ENCODE data around the gene LITAF. TPM values are rescaled to one million over a fixed set of nuclear protein-coding genes. Genes with fewer than 3 reads are reported as not detected.
"Not testable (repeated sequence)": the region's sequence is repeated elsewhere in the genome, so short reads cannot be mapped to it uniquely, and the experiment has no call there.

Gene LITAF
- total RNA-seq, 1 experiment from 2014 or later = 130 TPM

DNA sequence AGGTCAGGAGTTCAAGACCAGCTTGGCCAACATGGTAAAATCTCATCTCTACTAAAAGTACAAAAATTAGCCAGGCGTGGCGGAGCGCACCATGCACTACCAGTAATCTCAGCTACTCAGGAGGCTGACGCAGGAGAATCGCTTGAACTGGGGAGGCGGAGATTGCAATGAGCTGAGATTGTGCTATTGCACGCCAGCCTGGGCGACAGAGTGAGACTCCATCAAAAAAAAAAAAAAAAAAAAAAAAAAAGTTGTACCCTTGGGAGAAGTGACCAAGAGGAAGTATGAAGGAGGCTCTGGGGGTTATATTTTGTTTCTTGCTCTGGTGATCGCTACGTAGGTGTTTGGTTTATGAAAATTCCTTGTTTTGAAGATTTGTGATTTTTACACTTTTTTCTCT is 66.3 kb downstream of the LITAF start:
- DNase-seq (ENCODE audit: low read depth, low spot score) = no peak

DNA sequence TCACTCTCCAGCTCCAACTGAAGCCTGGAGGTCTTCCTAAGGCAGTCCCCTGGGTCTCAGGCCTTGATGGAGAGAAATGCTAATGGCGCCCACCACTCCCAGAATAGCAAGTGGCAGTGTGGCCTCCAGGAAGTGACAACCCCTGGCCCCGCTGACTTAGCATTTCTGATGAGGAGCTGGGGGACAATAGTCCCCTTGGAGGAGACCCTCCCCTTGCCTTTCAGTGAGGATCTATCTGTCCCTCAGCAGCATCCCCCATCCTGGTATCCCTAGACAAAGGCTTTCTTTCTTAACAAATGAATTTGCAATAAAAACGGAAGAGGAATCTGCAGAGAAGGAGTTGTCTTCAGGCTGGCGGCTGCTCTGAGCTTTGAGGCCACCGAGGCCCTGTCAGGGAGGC is 68.8 kb downstream of the LITAF start:
- no peak for DNase-seq (ENCODE audit: low read depth, low spot score)
- in situ Hi-C loops (cut with HindIII; ENCODE audit: low pct_unique_long_range_greater_than_20kb, low sequenced_read_pairs) = no loop called here

More for the DNA sequence above, 66.3 kb downstream of the LITAF start:
- in situ Hi-C loops (cut with HindIII; ENCODE audit: low pct_unique_long_range_greater_than_20kb, low sequenced_read_pairs) = no loop called here

DNA sequence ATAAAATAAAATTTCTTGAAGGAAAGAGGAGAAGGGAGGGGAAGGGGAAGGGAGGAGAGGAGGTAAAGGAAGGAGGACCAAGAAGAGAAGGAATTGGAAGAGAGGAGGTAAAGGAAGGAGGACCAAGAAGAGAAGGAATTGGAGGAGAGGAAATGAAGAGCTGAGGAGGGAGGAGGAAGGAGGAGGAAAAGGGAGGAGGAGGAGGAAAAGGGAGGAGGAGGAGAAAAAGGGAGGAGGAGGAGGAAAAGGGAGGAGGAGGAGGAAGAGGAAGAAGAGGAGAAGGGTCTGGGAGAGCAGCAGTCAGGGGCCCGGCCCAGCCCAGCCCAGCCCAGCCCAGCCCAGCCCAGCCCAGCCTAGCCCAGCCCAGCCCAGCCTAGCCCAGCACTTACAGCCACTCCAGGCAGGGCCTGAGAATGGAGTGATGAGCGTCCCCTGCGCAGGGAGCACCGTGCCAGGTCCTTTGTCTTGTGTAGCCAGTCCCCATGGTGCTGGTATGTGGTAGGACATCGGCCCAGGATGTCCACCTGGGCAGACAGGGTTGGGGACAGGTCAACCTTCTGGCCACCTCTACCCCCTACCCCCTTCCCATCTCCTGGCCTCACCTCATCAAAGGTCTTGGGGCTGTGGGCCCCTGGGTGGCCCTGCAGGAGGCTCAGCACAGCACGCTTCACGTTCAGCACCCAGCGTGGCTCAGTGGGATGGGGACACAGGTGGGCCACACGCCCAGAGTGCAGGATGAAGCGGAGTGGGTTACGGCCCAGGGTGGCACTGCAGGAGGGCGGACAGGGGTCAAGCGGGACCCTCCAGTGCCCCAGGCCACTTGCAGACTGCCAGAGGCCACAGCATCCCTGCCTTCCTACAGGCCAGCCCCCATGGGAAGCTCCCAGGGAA is 70.9 kb downstream of the LITAF start:
- DNase-seq (ENCODE audit: low read depth, low spot score) = no peak
- in situ Hi-C loops (cut with HindIII; ENCODE audit: low pct_unique_long_range_greater_than_20kb, low sequenced_read_pairs) = no loop called here

DNA sequence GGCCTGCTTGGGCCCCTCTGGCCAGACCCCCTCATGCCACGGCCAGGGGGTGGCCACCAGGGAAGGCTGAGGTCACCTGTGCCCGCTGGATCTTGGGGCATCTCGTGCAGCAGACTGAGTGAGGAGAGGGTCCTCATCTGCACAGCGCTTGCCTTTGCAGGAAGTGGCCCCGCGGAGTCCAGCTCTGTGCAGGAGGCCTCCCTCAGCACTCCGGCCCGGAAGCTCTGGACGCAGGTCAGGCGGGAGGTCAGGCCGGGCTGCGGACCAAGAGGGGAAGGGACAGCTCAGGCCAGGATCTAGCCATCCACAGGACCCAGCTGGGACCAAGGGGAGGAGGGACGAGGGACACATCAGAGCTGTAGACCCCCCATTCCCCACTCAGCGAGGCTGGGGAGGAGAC is 72.4 kb downstream of the LITAF start:
- in situ Hi-C loops (cut with HindIII; ENCODE audit: low pct_unique_long_range_greater_than_20kb, low sequenced_read_pairs) = no loop called here
- DNase-seq (ENCODE audit: low read depth, low spot score) = no peak

DNA sequence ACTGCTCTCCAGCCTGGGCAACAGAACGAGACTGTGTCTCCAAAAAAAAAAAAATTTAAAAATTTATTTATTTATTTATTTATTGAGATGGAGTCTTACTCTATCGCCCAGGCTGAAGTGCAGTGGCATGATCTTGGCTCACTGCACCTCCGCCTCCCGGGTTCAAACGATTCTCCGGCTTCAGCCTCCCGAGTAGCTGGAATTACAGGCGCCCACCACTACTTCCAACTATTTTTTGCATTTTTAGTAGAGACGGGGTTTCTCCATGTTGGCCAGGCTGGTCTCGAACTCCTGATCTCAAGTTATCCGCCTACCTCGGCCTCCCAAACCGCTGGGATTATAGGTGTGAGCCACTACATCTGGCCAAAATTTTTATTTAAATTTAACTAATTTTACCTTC is 73.4 kb downstream of the LITAF start:
- in situ Hi-C loops (cut with HindIII; ENCODE audit: low pct_unique_long_range_greater_than_20kb, low sequenced_read_pairs); DNase-seq (ENCODE audit: low read depth, low spot score): not testable (repeated sequence)

DNA sequence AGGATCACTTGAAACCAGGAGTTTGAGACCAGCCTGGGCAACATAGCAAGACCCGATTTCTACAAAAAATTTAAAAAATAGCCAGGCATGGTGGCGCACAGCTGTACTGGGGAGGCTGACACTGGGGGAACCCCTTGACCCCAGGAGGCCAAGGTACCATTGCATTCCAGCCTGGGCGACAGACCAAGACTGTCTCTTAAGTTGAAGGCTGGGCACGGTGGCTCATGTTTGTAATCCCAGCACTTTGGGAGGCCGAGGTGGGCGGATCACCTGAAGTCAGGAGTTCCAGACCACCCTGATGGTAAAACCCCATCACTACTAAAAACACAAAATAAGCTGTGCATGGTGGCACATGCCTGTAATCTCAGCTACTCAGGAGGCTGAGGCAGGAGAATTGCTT is 74.9 kb downstream of the LITAF start:
- in situ Hi-C loops (cut with HindIII; ENCODE audit: low pct_unique_long_range_greater_than_20kb, low sequenced_read_pairs) = no loop called here
- no peak for DNase-seq (ENCODE audit: low read depth, low spot score)

DNA sequence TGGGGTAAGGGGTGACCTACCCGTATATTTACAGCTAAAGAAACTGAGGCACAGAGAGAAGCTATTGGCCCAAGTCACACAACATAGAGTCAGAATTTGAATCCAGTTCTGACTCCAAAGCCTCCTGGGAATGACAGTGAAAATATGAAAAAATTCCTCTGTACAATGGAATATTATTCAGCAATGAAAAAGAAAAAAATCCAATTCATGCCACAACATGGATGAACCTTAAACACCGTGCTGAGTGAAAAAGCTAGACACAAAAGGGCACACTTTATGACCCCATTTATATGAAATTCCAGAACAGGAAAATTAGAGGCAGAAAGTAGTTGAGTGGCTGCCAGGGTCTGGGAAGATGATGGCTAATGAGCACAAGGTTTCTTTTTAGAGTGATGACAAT is 75.4 kb downstream of the LITAF start:
- in situ Hi-C loops (cut with HindIII; ENCODE audit: low pct_unique_long_range_greater_than_20kb, low sequenced_read_pairs) = no loop called here

DNA sequence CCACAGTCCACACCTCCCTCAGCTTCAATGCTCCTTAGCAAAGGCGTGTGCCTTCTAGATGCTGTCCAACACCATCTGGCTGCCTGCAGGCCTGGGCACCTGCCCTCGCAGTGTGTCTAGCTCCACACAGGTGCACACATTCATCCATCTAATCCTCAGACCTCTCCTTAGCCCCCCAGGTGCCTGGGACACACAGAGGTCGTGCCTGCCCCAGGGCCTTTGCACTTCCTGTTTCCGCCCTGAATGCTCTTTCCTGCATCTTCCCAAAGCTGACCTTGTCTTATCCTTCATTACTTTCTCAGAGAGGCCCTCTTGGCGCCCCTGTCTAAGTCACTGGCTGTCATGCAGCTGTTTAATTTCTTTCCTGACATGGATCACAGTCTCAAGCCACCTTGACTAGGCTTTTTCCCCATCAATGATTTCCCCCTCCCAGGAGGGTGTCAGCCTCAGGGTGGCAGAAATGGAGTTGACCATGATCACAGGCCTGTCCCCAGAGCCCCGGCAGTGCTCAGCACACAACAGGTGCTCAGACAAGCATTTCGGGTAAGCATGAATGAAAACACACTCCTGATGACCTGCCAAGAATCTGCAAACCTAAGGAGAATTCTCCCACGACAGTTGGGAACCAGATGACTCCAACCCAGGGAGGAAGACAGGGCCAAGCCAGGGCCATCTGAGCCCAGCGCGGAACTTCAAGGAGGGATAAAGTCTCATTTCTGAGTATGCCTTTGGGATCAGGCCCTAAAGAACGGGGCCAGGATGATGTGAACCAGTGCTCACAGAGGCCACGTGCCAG is 76.3 kb downstream of the LITAF start:
- DNase-seq (ENCODE audit: low read depth, low spot score) = no peak
- in situ Hi-C loops (cut with HindIII; ENCODE audit: low pct_unique_long_range_greater_than_20kb, low sequenced_read_pairs) = no loop called here

More for the DNA sequence above, 75.4 kb downstream of the LITAF start:
- DNase-seq (ENCODE audit: low read depth, low spot score) = no peak

DNA sequence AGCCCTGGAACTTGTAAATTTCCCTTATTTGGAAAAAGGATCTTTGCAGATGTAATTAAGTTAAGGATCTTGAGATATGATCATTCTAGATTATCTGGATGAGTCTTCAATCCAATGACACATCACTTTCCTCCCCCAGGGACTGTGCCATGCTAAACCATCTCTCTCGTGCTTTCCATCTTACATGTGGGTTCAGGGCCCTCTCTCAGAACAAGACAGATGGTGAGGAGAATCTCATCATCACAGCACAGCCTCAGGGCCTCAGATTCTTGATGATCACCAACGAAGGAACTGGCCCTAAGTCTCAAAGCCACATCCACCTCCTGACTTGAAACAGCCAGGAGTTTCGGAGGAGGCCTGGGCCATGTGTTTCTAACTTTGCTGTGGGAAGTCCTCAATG is 78.7 kb downstream of the LITAF start:
- DNase-seq (ENCODE audit: low read depth, low spot score) = no peak
- in situ Hi-C loops (cut with HindIII; ENCODE audit: low pct_unique_long_range_greater_than_20kb, low sequenced_read_pairs) = no loop called here

DNA sequence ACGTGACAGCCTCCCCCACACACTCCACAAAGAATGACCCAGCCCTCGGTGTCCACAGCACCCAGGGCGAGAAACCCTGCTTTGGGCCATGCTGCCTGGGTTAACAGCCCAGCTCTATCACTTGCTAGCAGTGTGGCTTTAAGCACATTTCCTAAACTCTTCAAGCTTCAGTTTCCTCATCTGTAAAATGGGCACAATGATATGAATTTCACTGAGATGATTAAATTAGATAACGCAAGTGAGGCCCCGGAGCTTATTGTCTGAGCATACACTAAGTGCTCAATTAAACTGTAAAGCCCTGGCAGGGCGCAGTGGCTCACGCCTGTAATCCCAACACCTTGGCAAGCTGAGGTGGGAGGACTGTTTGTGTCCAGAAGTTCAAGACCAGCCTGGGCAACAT is 79.4 kb downstream of the LITAF start:
- no peak for DNase-seq (ENCODE audit: low read depth, low spot score)
- in situ Hi-C loops (cut with HindIII; ENCODE audit: low pct_unique_long_range_greater_than_20kb, low sequenced_read_pairs) = no loop called here

DNA sequence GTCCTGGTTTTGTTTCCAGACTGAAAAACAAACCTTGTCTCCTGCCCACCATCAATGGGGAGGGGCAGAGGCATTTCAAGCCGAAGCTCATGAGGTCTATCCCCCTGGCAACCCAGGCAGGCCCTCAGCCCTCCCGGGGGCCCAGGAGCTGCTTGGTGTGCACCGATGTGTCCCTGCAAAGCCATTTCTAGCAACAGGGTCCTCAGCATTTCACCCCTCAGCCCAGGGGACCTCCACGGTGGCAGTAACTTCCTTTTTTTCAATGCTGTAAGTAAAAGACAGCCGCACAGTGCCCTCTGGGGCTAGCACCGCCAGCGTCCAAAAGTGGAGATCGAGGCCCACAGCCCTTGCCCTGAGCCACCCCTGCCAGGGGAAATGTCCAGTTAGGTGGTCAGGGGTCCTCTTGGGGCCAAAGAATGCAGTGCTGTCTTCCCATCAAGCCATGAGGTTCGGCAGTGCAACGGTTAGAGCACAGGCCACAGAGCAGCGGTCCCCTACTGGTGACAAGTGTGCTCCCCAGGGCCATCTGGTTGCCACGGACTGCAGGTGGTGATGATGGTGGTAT is 79.9 kb downstream of the LITAF start:
- in situ Hi-C loops (cut with HindIII; ENCODE audit: low pct_unique_long_range_greater_than_20kb, low sequenced_read_pairs) = no loop called here
- DNase-seq (ENCODE audit: low read depth, low spot score) = no peak

DNA sequence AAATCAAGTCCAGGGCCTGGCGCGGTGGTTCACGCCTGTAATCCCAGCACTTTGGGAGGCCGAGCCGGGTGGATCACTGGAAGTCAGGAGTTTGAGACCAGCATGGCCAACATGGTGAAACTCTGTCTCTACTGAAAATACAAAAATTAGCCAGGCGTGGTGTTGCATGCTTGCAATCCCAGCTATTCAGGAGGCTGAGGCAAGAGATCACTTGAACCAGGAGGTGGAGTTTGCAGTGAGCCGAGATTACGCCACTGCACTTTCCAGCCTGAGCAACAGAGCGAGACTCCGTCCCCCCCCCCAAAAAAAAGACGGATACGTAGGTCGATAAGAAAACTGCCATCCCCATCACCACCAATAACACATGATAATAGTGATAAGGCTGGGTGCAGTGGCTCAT is 82.5 kb downstream of the LITAF start:
- in situ Hi-C loops (cut with HindIII; ENCODE audit: low pct_unique_long_range_greater_than_20kb, low sequenced_read_pairs); DNase-seq (ENCODE audit: low read depth, low spot score): not testable (repeated sequence)

DNA sequence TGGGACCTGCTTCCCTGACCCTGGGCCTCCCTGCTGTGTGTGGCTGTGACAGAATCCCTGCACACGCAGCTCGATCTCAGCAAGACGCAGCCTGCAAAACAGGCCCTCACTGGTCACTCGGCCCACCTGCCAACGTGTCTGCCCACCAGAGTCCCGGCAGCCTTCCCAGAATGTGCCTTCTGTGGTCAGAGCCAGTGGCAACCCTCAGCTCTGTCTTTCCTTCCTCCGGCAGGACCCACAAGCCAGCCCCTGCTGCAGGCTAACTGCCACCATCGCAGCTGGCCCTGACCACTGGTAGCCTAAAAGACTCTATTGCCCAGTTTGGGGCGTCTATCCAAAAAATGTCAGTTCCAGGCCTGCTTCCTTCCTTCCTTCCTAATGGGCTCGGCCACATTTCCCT is 83.2 kb downstream of the LITAF start:
- in situ Hi-C loops (cut with HindIII; ENCODE audit: low pct_unique_long_range_greater_than_20kb, low sequenced_read_pairs) = no loop called here
- no peak for DNase-seq (ENCODE audit: low read depth, low spot score)

DNA sequence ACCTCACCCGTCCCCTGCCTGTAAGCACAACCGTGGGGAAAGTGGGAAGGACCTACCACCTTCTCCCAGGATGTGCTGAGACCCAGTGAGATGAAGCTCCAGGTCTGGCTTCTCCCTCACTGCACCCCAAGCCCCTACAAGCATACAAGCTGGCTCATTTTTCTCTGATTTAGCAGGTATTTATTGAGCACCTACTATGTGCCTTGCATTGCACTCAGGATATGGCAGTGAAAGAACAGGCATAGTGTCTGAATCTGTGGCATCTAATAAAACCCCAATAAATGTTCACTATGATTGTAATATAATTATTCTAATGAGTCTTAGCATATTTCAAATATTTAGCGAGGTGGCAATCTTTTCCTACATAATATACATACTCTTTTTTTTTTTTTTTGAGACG is 84.5 kb downstream of the LITAF start:
- in situ Hi-C loops (cut with HindIII; ENCODE audit: low pct_unique_long_range_greater_than_20kb, low sequenced_read_pairs) = no loop called here
- DNase-seq (ENCODE audit: low read depth, low spot score) = no peak

DNA sequence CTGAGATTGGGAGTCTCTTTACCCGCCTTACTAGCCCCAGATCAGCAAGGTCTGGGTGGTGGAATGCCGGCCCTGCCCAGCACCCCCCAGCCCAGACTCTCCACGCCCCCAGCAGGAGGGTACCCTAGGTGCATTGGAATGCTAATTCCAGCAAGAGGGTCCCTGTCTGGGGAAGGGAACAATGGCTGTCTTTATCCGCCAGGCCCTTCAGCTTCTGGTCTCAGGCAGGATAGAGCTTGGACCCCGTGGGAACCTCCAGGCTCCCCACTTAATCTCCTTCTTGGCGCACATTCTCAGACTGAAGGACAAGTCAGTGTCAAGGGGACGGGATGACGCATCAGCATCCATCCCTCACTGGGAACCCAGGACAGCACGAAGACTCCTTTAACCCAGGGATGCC is 85.1 kb downstream of the LITAF start:
- DNase-seq (ENCODE audit: low read depth, low spot score) = no peak
- in situ Hi-C loops (cut with HindIII; ENCODE audit: low pct_unique_long_range_greater_than_20kb, low sequenced_read_pairs) = no loop called here

DNA sequence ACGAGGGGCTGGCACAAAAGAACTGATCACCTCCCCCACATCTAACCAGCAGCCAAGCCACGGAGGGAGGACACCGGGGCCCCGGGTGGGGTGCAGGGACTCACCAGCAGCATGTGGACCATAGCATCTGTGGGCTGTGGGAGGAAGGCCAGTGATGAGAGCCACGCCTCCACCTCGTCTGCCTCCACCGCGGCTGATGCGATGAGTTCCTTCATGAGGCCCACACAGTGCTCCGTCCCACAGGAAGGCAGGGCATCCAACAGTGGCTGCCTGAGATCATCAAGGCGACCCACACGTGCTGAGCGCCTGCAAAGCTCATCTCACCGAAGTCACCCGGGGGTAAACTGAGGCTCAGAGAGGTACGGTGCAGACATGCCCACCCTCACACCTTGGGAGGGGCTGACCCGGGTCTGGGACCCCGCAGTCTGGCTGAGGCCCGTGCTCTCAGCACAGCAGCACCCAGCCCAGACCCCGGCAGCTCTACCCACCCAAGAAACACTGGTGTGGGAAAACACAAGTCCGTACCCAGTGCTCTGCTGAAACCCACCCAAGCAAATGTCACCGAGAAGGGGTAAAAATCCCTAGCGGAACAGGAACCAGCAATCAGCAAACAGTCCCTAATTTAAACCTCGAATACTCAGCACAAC is 85.9 kb downstream of the LITAF start:
- in situ Hi-C loops (cut with HindIII; ENCODE audit: low pct_unique_long_range_greater_than_20kb, low sequenced_read_pairs) = no loop called here

DNA sequence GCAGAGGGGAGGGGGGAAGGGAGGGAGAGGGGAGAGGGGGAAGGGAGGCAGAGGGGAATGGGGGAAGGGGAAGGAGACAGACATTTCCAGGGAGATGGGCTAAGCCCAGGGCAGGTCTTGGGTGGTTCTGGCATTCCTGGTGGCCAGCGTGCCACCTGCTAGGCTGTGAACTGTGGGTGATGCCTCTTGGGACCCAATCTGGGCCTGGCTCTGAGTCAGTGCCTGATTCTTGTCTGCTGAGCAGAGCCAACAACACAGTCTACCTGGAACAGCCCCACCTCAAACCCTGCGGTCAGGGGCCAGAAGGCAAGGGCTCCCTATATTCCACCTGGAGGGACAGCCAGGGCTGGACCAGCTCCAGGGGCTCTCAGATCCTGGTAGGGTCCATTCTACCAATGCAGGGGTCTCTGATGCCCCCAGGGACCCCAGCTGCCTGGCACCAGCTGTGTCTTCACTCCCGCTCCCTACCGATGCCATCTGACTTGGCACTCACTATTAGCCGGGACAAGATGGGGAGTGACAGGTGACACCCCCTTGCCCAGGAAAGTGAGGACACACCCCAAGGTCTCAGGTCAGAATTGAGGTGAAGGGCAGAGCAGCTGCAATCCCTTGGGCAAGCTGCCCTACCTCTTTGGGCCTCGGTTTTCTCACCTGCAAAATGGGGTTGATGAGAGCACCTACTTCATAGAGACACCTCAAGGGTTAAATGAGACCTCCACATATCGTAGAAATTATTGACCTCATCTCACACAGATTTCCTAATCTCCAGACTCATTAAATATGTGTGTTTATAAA is 87.2 kb downstream of the LITAF start:
- DNase-seq (ENCODE audit: low read depth, low spot score) = no peak
- in situ Hi-C loops (cut with HindIII; ENCODE audit: low pct_unique_long_range_greater_than_20kb, low sequenced_read_pairs) = no loop called here

More for the DNA sequence above, 85.9 kb downstream of the LITAF start:
- no peak for DNase-seq (ENCODE audit: low read depth, low spot score)

All from SK-MEL-5 (cell line).